NCI-H510A treated with DMSO at 0.1 percent for 48 hours (cell line): ENCODE measurements around the gene MDFIC.

ENCODE experiments used
- DNase-seq: peaks from one replicate; lab custom pipeline; 2025; lab: John Stamatoyannopoulos, UW

The MDFIC gene

GRCh38 chr7:114928060-114928459, 6.2 kb downstream of the MDFIC start:
- DNase-seq, result no peak

GRCh38 chr7:114929570-114929969, 7.7 kb downstream of the MDFIC start:
- DNase-seq, result no peak

GRCh38 chr7:114930107-114930661, 8.3 kb downstream of the MDFIC start:
- no peak for DNase-seq

GRCh38 chr7:114930829-114931655, 9.1 kb downstream of the MDFIC start:
- DNase-seq, result no peak

- no peak for DNase-seq
These were observed 9.7 kb downstream of the MDFIC start for GRCh38 chr7:114931656-114932011.

- no peak for DNase-seq
These were observed 11.1 kb downstream of the MDFIC start for GRCh38 chr7:114932991-114933390.

- no peak for DNase-seq
These were observed 11.8 kb downstream of the MDFIC start for GRCh38 chr7:114933658-114934057.

GRCh38 chr7:114934086-114934485, 12.2 kb downstream of the MDFIC start:
- no peak for DNase-seq

GRCh38 chr7:114934713-114935112, 12.8 kb downstream of the MDFIC start:
- DNase-seq, result no peak

GRCh38 chr7:114936471-114936870, 14.6 kb downstream of the MDFIC start:
- no peak for DNase-seq

- no peak for DNase-seq
These were observed 15.6 kb downstream of the MDFIC start for GRCh38 chr7:114937446-114937845.

GRCh38 chr7:114938785-114939184, 16.9 kb downstream of the MDFIC start:
- DNase-seq, result no peak

- no peak for DNase-seq
These were observed 17.7 kb downstream of the MDFIC start for GRCh38 chr7:114939484-114940097.

- no peak for DNase-seq
These were observed 18.3 kb downstream of the MDFIC start for GRCh38 chr7:114940220-114940619.

GRCh38 chr7:114941692-114942091, 19.8 kb downstream of the MDFIC start:
- no peak for DNase-seq

- no peak for DNase-seq
These were observed 20.7 kb downstream of the MDFIC start for GRCh38 chr7:114942446-114943175.

- DNase-seq, result no peak
These were observed 21.6 kb downstream of the MDFIC start for GRCh38 chr7:114943530-114943929.

- no peak for DNase-seq
These were observed 22.3 kb downstream of the MDFIC start for GRCh38 chr7:114943953-114944744.

- DNase-seq, result no peak
These were observed 23.1 kb downstream of the MDFIC start for GRCh38 chr7:114944745-114945625.

- DNase-seq, result no peak
These were observed 27.3 kb downstream of the MDFIC start for GRCh38 chr7:114949231-114949630.

GRCh38 chr7:114952296-114952695, 30.4 kb downstream of the MDFIC start:
- no peak for DNase-seq
